ENCODE data around the gene USP36. TPM values are rescaled to one million over a fixed set of nuclear protein-coding genes. Genes with fewer than 3 reads are reported as not detected.

Gene USP36
- total RNA-seq, 1 donor from 2014 or later, result 59.0 TPM

- H3K36me3 Mint-ChIP-seq (ENCODE audit: low read depth), result peaks cover 20% of the 10 kb centered on the region
- no peak overlapping the region for H3K4me3 Mint-ChIP-seq
- H3K4me1 Mint-ChIP-seq, result peaks cover 7% of the 10 kb centered on the region
- H3K9me3 Mint-ChIP-seq, result no peaks in the 10 kb centered on the region
- TF ChIP-seq CTCF (conservative IDR thresholded peaks at IDR 0.05), result no peak
- no peaks in the 10 kb centered on the region for H3K27me3 Mint-ChIP-seq (ENCODE audit: low read depth)
- no peak for DNase-seq (ENCODE audit: low read depth, low spot score)
- no peak overlapping the region for H3K27ac Mint-ChIP-seq (ENCODE audit: unreplicated experiment)
Observed at GRCh38 chr17:78818152-78818846, 22.3 kb downstream of the USP36 start.

- Mint-ChIP-seq H3K9me3 (no peaks in the 10 kb centered on the region), H3K4me3 (no peak overlapping the region), H3K27me3 (ENCODE audit: low read depth) (no peaks in the 10 kb centered on the region), H3K4me1 (no peaks in the 10 kb centered on the region), H3K27ac (ENCODE audit: unreplicated experiment) (no peak overlapping the region), H3K36me3 (ENCODE audit: low read depth) (peaks cover 20% of the 10 kb centered on the region)
- DNase-seq (ENCODE audit: low read depth, low spot score), result no peak
- no peak for TF ChIP-seq CTCF (conservative IDR thresholded peaks at IDR 0.05)
Observed at GRCh38 chr17:78817123-78817522, 23.5 kb downstream of the USP36 start.

- Mint-ChIP-seq H3K9me3 (no peaks in the 10 kb centered on the region), H3K4me3 (no peak overlapping the region), H3K27me3 (ENCODE audit: low read depth) (no peaks in the 10 kb centered on the region), H3K4me1 (no peaks in the 10 kb centered on the region), H3K27ac (ENCODE audit: unreplicated experiment) (no peak overlapping the region), H3K36me3 (ENCODE audit: low read depth) (peaks cover 17% of the 10 kb centered on the region)
- TF ChIP-seq CTCF (conservative IDR thresholded peaks at IDR 0.05), result no peak
- DNase-seq (ENCODE audit: low read depth, low spot score), result no peak
Observed at GRCh38 chr17:78815696-78816095, 24.9 kb downstream of the USP36 start.

- no peaks in the 10 kb centered on the region for H3K9me3 Mint-ChIP-seq
- no peaks in the 10 kb centered on the region for H3K4me1 Mint-ChIP-seq
- no peak overlapping the region for H3K4me3 Mint-ChIP-seq
- no peak for DNase-seq (ENCODE audit: low read depth, low spot score)
- H3K27me3 Mint-ChIP-seq (ENCODE audit: low read depth), result no peaks in the 10 kb centered on the region
- H3K27ac Mint-ChIP-seq (ENCODE audit: unreplicated experiment), result no peak overlapping the region
- H3K36me3 Mint-ChIP-seq (ENCODE audit: low read depth), result peaks cover 15% of the 10 kb centered on the region
- TF ChIP-seq CTCF (conservative IDR thresholded peaks at IDR 0.05), result no peak
Observed at GRCh38 chr17:78812855-78813254, 27.8 kb downstream of the USP36 start.

GRCh38 chr17:78808163-78808562 is 32.5 kb downstream of the USP36 start:
- Mint-ChIP-seq H3K27me3 (ENCODE audit: low read depth) (no peaks in the 10 kb centered on the region), H3K36me3 (ENCODE audit: low read depth) (peaks cover 5% of the 10 kb centered on the region), H3K27ac (ENCODE audit: unreplicated experiment) (no peak overlapping the region), H3K9me3 (no peaks in the 10 kb centered on the region), H3K4me1 (no peaks in the 10 kb centered on the region), H3K4me3 (no peak overlapping the region)
- TF ChIP-seq CTCF (conservative IDR thresholded peaks at IDR 0.05), result no peak
- no peak for DNase-seq (ENCODE audit: low read depth, low spot score)
